ENCODE measurements around the gene KRT82. TPM values are rescaled to one million over a fixed set of nuclear protein-coding genes. Genes with fewer than 3 reads are reported as not detected.

Gene KRT82
- total and polyA plus RNA-seq, 2 of the 8 experiments (the other 6 are each of a cell fraction or from before 2014, with no cell fraction given), result not detected

- Histone ChIP-seq H2AK5ac (ENCODE audit: low read depth, low read length) (no peak overlapping the region), H3K79me2 (ENCODE audit: control insufficient read depth in 1 of 2, insufficient read depth in 2 of 2, low read length in 2 of 2) (no peaks in the 10 kb centered on the region), H4K20me1 (replicated peaks in 1 of 2; ENCODE audit: control insufficient read depth in 1 of 2, insufficient read depth in 2 of 2, low read length in 2 of 2) (no peaks in the 10 kb centered on the region), H3K27ac (ENCODE audit: low read depth, low read length) (no peak overlapping the region), H3K4me3 (ENCODE audit: extremely low read depth in 1 of 4, insufficient read depth in 2 of 4, low read depth in 3 of 4, low read length in 4 of 4) (no peak overlapping the region), H3K9me3 (ENCODE audit: insufficient read depth in 2 of 2, low read depth in 1 of 2, low read length in 1 of 2) (peaks cover 0 to 7% of the 10 kb centered on the region in 2 experiments; a peak in 1 of 4 replicates), H2BK12ac (ENCODE audit: low read depth, low read length) (no peak overlapping the region), H3K27me3 (replicated peaks in 1 of 4; ENCODE audit: control insufficient read depth in 3 of 4, extremely low read depth in 1 of 4, insufficient read depth in 3 of 4, low read length in 3 of 4) (no peaks in the 10 kb centered on the region), H3K36me3 (ENCODE audit: control insufficient read depth in 2 of 4, insufficient read depth in 4 of 4, low read length in 3 of 4) (no peaks in the 10 kb centered on the region), H3K23me2 (ENCODE audit: low read depth, low read length) (no peaks in the 10 kb centered on the region), H3K4me2 (ENCODE audit: insufficient read depth in 1 of 2, low read depth in 2 of 2, low read length in 2 of 2) (no peak overlapping the region), H2BK20ac (ENCODE audit: low read length) (no peak overlapping the region), H3K4ac (replicated peaks; ENCODE audit: insufficient read length, low read depth, low read length) (no peak overlapping the region), H3K4me1 (replicated peaks in 1 of 4; ENCODE audit: control insufficient read depth in 3 of 4, insufficient read depth in 4 of 4, low read length in 3 of 4) (no peaks in the 10 kb centered on the region), H3K79me1 (ENCODE audit: low read depth, low read length) (no peaks in the 10 kb centered on the region), H3K18ac (ENCODE audit: extremely low read depth, low read length) (no peak overlapping the region), H2BK15ac (ENCODE audit: low read length) (no peak overlapping the region), H4K8ac (ENCODE audit: extremely low read depth, insufficient read depth, low read length) (no peak overlapping the region), H3K56ac (replicated peaks; ENCODE audit: insufficient read length, low read depth, low read length) (no peak overlapping the region), H4K91ac (replicated peaks; ENCODE audit: insufficient read length, low read length) (no peak overlapping the region), H2BK5ac (ENCODE audit: low read depth, low read length) (no peak overlapping the region), H4K5ac (ENCODE audit: insufficient read length, low read depth, low read length) (no peak overlapping the region), H3K23ac (ENCODE audit: insufficient read length) (no peak overlapping the region), H3K9ac (replicated peaks in 1 of 4; ENCODE audit: extremely low read depth in 1 of 4, low read depth in 3 of 4, low read length in 3 of 4) (no peak overlapping the region), H3K14ac (ENCODE audit: insufficient read length) (no peak overlapping the region), H2BK120ac (replicated peaks; ENCODE audit: low read depth, low read length) (no peak overlapping the region), H2AFZ (ENCODE audit: low read length) (no peak overlapping the region)
- POLR2A ChIA-PET (ENCODE audit: partially characterized antibody), result no interaction called here
- no peak for FAIRE-seq
- 75% methylated on average over 4 of the region's 4 CpGs; no CpG with 5 or more reads in 1 of the 2 experiments for WGBS, 2 experiments (ENCODE audit: extremely low coverage in 1 of 2, insufficient coverage in 1 of 2, insufficient read length in 1 of 2, insufficient replicate concordance in 2 of 2, low coverage in 1 of 2, low lambda C conversion rate in 2 of 2, missing lambda C conversion rate in 1 of 2)
- DNase-seq (ENCODE audit: low read depth in 1 of 2, low spot score in 2 of 2), result no peak
- CTCF ChIA-PET (ENCODE audit: partially characterized antibody), result interaction anchor here (0.6 to 7.8 kb wide), 33 partner anchors 10 to 467 kb away, joined by 3 to 46 read pairs (median 4); partner anchors contain the start of genes KRT5 and KRT74
- TF ChIP-seq SP2 (IDR thresholded peaks at IDR 0.05; ENCODE audit: low read length) (no peak), HDAC2 (IDR thresholded peaks at IDR 0.05; ENCODE audit: borderline replicate concordance in 1 of 2, low read depth in 2 of 2, low read length in 2 of 2) (no peak), YY1 (IDR thresholded peaks at IDR 0.05; ENCODE audit: low read depth, low read length) (no peak), CHD1 (IDR thresholded peaks at IDR 0.05; ENCODE audit: low read depth, low read length) (no peak), SIN3A (conservative IDR thresholded peaks at IDR 0.05 in 1 of 2, IDR thresholded peaks at IDR 0.05 in 1 of 2; ENCODE audit: low read depth in 1 of 2, low read length in 2 of 2) (no peak), SRF (IDR thresholded peaks at IDR 0.05; ENCODE audit: low read depth, low read length) (no peak), MAFK (IDR thresholded peaks at IDR 0.05; ENCODE audit: low read depth, low read length) (no peak), SIX5 (IDR thresholded peaks at IDR 0.05; ENCODE audit: low read depth, low read length) (no peak), TAF1 (IDR thresholded peaks at IDR 0.05; ENCODE audit: low read depth, low read length) (no peak), RBBP5 (IDR thresholded peaks at IDR 0.05; ENCODE audit: borderline replicate concordance, low read depth, low read length) (no peak), SAP30 (IDR thresholded peaks at IDR 0.05; ENCODE audit: insufficient read depth, insufficient replicate concordance, low read length) (no peak)
Observed at GRCh38 chr12:52413202-52413601, 7.1 kb upstream of the KRT82 start.
